ENCODE measurements around the gene ABHD17A.

The ABHD17A gene

DNA sequence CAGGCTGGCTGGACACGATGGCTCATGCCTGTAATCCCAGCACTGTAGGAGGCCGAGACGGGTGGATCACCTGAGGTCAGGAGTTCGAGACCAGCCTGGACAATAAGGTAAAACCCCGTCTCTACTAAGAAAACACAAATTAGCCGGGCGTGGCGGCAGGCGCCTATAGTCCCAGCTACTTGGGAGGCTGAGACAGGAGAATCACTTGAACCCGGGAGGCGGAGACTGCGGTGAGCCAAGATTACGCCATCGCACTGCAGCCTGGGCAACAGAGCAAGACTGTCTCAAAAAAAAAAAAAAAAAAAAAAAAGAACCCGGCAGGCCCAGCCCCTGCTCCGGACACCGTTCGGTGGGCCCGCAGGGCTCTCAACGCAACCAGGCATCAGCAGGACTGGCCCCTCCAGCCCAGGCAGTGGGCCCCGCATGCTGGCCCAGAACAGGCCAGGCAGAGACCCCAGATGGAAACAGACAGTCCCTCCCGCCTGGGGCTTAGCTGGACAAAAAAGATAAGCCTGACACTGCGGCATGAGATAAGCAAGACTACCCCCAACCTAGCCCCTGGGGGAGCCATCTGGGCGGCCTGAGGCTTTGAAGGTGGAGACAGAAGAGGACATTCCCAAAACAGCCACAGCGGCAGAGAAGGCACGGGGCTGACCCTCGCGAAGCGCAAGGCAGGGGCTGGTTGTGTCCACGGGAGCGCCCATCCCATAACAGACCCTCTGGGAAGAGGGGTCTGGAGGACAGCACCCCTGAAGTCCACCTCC is 48.7 kb downstream of the ABHD17A start:
- no peak for DNase-seq

DNA sequence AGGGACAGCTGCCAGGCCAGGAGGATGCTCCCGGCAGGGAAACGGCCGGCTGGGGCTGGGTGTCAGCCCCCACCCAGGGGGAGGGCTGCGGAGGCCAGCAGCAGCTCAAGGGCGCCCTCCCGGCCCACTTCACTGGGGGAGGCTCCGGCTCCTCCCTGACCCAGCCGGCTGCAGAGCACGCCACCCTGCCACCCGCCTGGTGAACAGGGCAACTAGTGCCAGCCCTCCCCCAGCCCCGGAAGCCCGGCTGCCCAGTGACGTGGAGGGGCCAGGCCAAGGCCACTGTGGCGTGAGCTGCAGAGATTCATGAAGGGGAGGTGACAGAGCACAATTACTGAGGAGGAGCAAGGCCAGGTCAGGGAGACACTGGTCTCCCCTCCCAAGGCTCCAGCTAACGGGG is 51.8 kb downstream of the ABHD17A start:
- no peak for DNase-seq

DNA sequence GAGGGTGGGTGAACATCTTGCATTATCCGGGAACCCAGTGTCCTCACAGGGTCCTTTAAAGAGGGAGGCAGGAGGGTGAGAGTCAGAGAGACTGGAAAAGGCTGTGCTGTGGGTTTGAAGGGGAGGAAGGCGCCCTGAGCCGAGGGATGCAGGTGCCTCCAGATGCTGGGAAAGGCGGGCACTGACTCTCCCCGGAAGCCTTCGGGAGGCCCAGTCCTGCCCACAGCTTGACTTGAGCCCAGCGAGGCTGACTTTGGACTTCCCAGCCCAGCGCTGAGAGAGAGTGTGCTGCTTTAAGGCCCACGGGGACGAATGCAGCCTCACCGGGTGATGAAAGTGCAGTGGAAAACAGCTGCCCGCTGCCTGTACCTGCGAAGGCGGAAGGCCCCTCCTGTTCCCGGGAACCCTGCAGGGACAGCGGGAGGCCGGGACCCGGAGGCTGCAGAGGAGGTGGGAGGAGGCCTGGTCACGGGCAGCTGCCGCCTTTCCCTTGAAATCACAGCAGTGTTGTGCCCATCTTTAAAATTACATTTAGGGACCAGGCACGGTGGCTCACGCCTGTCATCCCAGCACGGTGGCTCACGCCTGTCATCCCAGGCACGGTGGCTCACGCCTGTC is 53.1 kb downstream of the ABHD17A start:
- no peak for DNase-seq

DNA sequence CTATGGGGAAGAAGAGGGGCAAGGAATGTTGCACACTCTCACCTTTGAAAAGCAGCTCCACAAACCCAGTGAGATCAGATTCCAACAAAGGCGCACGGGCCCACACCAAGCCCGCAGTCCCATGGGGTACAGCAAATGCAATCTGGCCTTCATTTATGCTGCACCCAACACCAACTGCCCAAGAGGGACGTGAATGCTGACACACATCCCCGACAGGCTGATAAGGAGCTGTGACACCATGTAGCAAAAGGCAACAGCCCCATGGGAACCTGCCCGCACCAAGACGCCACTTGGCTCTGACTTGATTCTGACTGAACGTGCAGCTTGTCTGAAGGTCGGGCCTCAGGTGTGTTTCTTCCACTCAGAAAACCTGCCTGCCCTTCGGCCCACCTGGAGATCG is 54.3 kb downstream of the ABHD17A start:
- DNase-seq, result no peak

DNA sequence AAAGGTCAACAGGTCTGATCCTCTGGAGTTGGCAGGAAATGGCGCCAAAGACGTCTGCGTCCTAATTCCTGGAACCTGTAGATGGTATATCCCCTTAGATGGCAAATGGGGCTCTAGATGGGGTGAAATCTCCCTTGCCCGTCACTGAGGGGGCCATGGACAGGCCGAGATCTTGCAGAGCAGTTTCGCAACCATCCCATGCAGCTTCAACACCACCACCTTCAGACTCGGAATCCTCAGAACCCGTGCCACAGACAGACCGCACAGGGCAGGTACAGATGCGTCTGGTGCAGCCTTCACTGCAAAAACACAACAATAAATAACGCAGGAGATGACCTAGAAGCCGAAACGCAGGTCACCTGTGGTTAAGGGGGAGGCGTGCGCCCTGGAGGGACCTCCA is 54.7 kb downstream of the ABHD17A start:
- no peak for DNase-seq

DNA sequence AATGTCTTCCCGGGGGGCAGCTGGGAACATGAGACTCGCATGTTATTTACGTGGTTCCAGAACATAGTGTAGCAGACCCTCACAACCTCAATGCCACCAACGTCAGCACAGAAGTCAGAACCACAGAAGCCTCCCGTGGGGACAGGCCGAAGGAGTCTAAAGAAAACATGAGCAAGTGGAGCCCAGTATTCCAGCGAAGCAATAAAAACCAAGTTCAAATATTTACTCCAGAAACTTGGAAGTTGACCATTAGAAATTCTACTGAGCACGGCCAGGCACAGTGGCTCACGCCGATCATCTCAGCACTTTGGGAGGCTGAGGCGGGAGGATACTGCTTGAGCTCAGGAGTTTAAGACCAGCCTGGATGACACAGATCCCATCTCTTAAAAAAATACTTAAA is 55.3 kb downstream of the ABHD17A start:
- no peak for DNase-seq

DNA sequence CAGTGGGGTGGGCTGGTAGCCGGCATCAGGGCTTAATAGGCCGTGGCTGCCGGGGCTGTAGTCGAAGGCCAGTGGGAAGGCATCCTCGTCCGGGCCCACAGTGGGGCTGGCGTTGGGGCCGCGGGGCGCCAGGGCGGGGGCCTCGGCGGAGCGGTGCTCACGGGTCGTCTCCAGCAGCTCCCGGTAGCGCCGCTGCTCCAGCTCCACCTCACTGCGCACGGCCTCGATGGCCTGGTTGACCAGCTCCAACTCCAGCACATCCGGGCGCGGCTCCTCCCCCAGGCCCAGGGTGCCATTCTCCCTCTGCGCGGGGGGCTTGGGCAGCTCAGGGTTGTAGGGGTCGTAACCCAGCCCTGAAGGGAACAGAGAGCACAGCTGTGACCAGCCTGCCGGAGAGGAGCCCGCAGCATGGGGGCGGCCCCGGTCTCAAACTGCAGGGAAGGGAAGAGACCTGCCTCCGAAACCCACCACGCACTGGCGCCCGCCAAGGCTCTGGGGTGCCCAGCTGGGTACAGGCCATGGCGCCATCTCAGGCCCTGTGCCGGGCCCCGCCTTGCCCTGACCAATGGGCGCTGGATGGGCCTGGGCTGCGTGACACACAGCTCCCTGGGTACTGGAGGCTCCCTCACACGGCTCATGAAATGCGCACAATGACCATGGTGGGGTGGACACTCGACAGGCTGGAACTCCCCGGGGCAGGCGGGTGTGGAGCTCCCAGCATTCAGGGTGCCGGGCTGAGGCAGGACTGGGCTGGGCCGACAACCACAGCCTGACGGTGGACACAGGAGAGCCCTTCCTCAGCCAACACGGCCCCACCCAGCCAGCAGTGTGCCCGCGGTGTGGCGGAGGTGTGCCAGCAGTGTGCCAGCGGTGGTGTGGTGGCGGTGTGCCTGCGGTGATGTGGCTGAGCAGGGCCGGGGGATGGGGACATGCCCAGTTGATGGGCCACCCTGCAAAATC is 56.7 kb downstream of the ABHD17A start:
- DNase-seq, result no peak

DNA sequence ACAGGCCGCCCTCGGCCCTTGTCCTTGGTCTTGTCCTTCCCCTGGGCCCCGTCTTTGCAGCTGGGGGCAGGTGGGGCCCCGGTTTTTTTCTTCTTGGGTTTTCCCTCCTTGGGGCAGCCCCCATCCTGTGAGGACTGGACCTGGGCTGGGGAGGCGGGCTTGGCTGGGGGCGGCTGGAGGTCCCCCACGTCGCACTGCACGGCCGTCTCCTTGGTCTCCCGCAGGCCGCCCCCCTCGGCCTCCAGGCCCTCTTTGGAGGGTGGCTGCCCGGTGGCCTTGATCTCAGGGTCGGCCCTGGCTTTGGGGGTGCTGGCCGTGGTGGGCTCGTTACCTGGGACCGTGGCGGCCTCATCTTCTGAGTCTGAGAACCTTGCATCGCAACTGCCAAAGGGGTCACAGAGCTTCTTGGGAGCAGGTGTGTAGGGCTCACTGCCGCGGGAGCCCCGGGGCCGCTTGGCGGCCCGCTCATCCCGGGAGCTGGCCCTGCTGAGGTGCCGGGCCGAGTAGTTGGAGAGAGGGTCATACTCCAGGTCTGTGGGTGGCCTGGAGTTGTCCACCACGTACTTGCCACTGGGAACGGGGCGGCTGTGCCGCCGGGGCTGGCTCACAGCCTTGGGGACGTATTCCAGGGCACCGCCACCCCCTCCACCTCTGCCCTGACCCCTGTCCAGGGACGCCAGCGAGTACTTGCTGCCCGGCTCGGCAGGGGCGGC is 57.6 kb downstream of the ABHD17A start:
- DNase-seq, result no peak

Data from NCI-H1436 treated with DMSO at 0.1 percent for 48 hours (cell line).